Measurements from ENCODE around the gene ATG101.
A peak's percentile ranks its signal among the peaks of the same experiment; 100 is the strongest.
"Not testable (repeated sequence)": the region's sequence is repeated elsewhere in the genome, so short reads cannot be mapped to it uniquely, and the experiment has no call there.

The ATG101 gene

DNA sequence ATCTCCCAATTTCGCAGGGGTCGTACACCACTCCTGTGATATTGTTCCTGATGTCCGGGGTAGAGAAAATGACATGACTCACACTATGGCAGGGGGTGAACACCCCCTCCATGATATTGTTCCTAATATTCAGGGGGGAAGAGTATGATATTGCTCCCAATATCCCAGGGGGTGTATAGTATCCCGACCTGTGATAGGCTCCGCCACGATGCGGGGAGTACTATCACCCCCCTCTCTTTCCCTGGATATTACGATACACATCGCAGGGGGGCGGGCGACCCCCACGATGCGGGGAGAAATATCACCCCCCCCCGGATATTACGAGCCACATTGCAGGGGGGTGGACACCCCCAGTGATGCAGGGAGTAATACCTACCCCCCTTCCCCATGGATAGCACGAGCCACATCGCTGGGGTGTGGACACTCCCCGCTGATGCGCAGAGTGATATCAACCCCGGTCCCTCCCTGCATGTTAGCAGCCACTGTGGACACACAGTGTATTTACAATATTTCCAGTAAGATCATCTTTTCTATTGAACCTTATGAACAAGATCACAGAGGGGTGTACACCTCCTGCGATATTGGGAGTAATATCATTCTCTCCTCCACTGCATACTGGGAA, 27.4 kb downstream of the ATG101 start:
- DNase-seq (ENCODE audit: low spot score) = no peak

DNA sequence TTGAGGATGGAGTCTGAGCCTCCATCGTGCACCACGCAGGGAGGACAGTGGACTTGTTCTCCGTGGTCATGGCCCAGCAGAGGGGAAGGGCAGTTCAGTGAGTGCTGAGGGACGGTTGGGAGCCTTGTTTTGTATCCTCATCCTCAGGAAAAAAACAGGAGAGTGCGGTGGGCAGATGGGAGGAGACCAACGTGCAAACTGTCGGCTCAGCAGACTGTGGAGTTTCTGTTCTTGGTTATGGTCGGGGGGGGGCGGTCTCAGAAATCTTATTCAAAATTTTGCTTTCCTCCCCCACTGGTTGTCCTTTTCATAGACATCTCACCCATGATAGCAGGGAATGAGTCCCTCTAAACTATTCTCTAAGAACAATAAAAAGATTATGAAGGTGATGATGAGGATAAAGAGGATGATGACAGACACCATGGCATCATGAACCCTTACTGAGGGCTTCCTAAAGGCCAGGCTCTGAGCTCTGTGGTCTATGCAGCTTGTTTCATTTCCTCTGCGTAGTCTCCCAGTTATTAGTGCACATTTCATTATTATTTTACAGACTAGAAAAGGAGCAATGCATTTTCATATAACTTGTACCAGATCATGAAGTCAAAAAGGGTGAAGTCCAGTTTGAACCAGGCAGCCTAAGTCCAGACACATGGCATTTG, 34.8 kb downstream of the ATG101 start:
- not testable (repeated sequence) for DNase-seq (ENCODE audit: low spot score)

DNA sequence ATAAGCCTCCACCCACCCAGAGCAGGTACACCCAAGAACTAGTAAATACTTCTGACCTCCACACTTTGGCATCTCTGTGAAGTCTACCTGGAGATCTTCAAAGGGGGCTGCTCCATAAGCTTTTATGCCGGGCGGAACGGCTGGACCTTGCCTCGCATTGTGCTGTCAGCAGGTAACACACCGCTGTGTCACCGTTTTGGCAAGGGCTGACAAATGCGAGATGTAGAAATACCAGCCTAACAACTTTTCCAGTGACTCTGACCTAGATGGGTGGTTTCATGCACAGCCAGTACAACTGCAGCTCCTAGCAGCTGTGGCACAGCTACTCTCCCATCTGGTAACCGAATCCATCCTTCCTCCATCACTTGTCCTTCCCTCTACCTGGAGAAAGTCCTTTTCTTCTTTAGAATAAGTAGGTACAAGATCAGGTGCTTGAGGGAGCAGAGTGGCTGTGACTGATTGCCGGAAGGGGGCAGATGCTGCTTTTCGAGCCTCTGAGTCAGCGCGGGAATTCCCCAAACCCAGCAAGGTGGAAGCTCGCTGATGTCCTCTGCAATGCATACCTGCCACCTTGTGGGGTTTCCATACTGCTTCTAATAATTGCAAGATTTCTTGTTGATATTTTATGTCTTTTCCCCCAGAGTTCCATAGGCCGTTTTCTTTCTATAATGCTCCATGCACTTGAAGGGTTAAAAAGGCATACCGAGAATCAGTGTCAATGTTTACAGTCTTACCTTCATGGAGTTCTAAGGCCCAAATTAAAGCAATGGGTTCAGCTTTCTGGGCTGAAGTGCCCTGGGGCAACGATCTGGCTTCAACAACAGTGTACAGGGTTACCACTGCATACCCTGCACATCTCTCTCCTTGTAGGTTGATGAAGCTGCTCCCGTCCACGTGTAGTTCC, 46.7 kb downstream of the ATG101 start:
- not testable (repeated sequence) for DNase-seq (ENCODE audit: low spot score)

DNA sequence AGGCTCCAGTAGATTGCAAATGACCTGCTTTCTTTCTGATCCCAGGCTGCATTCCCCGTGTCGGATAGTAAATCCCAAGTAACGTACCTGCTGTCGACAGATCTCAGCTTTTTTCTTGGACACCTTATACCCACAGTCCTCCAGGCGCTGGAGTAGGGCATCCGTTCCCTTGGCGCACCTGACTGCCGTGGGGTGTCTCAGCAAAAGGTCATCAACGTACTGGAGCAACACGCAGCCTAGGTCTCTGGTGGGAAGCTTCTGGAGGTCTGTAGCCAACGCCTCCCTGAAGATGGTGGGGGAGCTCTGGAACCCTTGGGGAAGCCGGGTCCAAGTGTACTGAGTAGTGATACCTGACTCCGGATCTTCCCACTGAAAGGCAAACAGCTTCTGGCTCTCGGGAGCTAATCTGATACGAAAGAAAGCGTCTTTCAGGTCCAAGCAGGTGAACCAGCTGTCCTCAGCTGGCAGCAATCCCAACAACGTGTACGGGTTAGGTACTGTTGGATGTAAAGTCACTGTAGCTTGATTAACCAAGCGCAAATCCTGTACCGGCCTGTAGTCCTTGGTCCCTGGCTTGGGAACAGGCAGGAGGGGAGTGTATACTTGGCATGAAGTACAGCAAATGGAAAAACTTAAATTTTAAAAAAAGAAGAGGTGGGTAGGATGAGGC, 48.2 kb downstream of the ATG101 start:
- not testable (repeated sequence) for DNase-seq (ENCODE audit: low spot score)

DNA sequence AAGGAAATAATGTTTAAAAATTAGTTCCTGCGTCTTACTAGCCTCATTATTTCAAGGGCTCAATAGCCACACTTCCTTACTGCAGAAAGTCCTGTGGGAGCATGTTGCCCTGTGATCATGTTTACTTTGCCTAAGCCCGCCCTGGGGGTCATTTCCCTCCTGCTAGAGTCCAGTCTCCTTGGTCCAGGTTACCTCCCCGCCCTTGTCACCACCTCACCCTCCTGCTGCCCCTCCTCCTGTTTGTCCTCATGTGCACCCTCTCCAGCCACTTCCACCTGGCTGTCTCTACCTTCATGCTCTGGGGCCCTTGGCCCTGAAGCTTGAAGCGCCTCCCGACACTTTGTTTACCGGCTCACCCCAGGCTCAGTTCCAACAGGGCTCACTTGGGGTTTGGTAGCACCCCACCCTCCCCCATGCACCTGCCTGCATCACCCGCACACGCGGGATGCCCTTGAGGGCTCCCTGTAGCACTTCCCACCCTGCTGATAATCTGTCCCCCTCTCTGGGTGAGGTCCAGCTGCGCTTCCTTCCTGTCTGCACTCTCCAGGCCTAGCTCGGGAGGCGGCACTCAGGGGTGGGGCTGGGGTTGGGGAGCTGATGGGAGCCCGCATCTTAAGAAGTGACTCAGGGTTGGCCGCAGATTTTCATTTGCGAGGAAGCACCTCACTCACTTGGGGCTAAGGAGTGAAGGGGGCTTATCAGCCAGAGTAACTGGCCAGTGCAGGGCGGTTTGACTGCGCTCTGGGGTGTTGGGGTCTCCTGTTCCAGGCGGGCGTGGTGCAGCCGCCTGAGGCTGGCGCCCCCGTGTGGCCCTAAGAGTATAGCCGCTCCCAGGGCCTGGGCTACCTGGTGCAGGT, 49.8 kb downstream of the ATG101 start:
- DNase-seq (ENCODE audit: low spot score) = no peak

DNA sequence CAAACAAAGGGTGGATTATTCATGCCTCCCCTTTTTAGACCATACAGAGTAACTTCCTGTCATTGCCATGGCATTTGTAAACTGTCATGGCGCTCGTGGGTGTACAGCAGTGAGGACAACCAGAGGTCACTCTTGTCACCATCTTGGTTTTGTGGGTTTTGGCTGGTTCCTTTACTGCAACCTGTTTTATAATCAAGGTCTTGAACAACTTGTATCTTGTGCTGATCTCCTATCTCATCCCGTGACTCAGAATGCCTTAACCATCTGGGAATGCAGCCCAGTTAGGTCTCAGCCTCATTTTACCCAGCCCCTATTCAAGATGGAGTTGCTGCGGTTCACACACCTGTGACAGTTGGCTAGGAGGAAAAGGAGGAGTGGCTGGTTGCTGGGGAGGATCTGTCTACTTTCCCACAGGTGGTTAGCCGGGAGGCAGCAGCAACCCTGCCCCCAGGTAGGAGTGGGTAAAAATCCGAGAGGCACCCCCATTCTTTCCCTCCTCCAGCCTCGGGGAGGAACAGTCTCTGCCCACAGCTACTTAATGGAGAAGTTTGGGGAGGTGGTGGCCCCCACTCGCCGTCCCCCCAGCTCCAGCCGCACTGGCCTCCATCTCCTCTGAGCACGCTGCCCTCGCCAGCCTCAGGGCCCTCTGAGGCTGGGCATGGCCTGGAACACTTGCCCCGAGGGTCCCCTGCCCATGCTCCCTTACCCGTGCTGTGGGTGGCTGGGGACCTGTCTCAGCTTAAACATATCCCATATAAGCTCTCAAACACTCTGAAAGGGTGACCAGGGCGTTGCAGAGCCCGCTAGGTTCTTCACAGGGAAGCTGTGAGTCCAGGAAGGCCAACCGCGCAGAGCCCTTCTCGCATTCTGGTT, 51.4 kb downstream of the ATG101 start:
- no peak for DNase-seq (ENCODE audit: low spot score)

DNA sequence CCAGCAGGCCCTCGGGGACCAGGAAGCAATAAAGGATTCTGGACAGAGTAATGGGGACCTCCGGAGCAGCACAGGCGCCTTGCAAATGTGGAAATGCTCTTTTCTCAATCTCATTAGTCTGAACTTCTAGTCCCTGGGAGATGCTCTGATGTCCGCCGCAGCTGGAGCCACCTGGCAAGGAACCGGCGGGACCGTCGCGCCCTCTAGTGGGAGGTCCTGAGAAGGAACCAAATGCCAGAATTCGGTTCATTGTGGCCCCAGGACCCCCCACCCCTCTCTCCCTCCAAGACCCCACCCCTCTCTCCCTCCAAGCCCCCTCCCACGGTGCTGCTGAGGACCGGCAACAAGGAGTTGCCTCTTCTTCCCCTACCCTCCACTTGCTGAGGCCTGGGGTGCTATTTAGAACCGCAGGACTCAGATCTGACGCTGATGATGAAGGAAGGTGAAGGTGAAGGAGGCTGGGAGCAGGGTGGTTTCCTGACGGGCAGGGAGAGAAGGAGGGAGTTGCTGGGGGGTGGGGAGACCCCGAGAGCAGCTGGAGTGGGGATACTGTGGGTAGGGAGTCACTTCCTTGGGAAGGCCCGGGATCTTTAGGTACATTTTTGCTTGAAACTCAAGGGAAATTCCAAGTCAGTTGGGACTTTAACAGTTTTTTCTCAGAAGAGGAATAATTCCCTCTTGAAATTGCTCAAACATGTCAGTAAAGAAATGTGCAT, 52.2 kb downstream of the ATG101 start:
- DNase-seq (ENCODE audit: low spot score) = peak; percentile 8

DNA sequence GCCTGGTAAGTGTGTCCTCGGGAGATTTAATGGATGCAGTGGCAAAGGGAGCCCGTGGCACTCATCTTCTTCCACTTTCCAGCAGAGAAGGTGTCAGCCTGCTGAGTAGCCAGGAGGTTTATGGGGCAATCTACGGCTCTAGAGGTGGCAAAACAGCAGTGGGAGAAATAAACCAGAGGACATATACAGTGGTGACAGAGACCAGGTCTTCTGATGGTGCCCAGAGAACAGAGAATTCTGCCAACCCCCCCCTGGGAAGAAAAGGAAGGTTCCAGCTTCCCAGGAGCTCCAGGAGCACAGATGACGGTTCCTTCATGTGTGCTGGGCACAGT, 52.7 kb downstream of the ATG101 start:
- DNase-seq (ENCODE audit: low spot score) = no peak

DNA sequence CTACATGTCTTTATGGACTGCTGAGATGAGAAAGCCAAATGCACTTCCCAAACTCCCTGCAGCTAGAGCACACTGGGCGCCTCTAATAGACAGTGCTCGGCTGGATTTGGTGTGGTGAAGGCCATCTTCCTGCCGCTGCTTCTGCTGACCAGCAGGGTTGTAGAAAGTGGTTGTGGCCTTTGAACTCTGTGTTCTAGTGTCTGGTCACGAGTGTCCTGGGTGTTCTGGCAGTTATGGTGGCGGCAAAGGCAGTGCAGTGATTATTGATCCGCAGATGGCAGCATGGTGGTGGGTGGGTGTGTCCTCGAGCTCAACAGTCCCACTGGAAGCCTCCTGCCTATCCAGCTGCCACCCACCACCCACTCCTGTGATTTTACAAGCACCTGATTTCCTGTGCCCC, 53.1 kb downstream of the ATG101 start:
- no peak for DNase-seq (ENCODE audit: low spot score)

DNA sequence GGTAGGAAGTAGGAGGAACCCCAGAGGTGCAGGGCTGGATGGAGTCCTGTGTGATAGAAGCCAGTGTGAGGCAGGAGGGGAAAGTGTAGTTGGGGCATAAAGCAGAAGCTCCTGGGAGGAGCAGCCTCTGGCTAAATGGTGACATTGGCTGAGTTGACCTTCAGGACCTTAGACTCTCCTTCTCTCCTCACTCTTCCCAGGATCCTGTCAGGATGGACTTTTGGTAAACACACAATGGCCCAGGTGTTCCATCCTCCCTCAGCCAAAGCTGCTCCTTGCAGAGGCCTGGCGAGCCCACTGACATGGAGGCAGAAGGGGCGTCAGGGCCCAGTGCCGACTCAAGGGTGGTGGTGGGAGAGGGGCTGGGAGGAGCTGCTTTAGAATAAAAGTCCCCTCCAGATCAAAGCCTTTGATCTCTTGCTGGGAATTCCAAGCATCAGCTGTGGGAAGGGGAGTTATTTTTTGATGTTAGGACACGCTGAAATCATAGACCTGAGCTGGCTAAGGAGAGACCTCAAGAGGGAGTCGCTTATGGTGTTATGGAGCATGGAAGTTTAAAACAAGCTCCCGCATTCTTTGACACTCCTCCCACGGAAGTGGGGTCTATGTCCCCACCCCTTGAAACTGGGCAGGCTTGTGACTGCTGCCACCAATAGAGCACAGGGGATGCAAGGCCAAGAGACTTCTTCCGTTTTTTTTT, 53.9 kb downstream of the ATG101 start:
- DNase-seq (ENCODE audit: low spot score) = no peak

DNA sequence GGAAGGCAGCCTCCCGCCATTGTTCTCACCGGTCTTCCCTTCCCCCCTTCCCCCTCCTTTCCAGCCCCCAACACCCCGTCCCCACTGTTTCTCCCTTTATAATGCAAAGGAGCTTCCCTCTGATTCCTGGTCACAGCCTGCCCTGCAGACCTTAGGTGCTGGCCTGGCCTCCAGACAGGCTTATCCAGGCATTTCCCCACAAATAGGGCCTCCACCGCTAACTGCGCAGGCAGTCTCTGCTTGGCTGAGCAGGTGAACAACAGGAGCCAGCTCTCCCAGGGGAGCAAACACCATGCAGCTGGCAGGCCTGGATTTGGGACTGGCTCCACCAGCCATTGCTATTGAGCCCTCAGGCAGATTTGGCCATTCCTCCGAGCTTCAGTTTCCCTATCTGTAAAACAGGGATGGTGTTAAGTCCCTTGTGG, 55.7 kb downstream of the ATG101 start:
- no peak for DNase-seq (ENCODE audit: low spot score)

DNA sequence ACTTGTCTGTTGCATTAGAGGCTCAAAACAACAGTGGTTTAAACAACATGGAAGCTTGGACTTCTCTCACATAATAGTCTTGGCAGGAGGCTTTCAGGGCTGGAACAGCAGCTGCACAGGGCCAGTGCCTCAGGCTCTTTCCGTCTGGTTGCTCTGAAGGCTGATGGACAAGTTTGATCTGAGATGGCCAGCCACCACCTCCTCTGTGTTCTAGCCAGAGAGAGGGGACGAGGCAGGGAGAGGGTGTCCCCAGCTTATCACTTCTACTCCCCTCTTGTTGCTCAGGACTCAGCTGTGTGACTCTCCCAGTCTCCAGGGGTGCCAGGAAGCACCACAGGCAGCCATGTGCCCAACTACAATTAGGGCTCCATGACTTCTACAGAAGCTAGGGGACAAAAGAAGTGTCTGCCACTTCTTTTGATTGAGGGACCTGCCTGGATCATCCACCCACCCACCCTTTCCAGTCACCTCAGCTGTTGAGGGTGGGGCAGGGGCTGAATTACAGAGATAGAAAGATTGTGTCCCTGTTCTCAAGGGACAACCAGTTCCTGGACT, 56.3 kb downstream of the ATG101 start:
- no peak for DNase-seq (ENCODE audit: low spot score)

All from globus pallidus (tissue), 1 donor.